Measurements from ENCODE around the gene MYO1E. TPM values are rescaled to one million over a fixed set of nuclear protein-coding genes. Genes with fewer than 3 reads are reported as not detected.

The MYO1E gene
- total and polyA plus RNA-seq, 10 donors: 21.3 to 115 (median 65.6) TPM

- Histone ChIP-seq H3K9me3 (no peaks in the 10 kb centered on the region), H3K36me3 (no peaks in the 10 kb centered on the region), H3K27ac (no peak overlapping the region), H3K4me1 (peaks cover 0 to 83% (median 33%) of the 10 kb centered on the region in 6 donors), H3K4me3 (no peak overlapping the region), H3K27me3 (replicated peaks in 1 of 7) (no peaks in the 10 kb centered on the region)
- no peak for DNase-seq
- no peak for TF ChIP-seq POLR2A (IDR thresholded peaks at IDR 0.05)
- TF ChIP-seq POLR2AphosphoS5 (IDR thresholded peaks at IDR 0.05): no peak
- TF ChIP-seq CTCF (IDR thresholded peaks at IDR 0.05 in 8 of 11, conservative IDR thresholded peaks at IDR 0.05 in 3 of 11): no peak
- 90 to 96% (median 93%) methylated on average over 4 of the region's 4 CpGs for WGBS, 5 donors
- intact Hi-C loops (cut with DNase I; ENCODE audit: low total_unique reads): no loop called here
These were observed 43.6 kb downstream of the MYO1E start for GRCh38 chr15:59329091-59329490.

- WGBS, 5 donors: 34 to 51% (median 42%) methylated on average over 3 of the region's 3 CpGs
- Histone ChIP-seq H3K4me1 (peaks cover 0 to 72% (median 29%) of the 10 kb centered on the region in 6 donors), H3K9me3 (no peaks in the 10 kb centered on the region)
These were observed 44.7 kb downstream of the MYO1E start for GRCh38 chr15:59327942-59328341.

GRCh38 chr15:59326856-59327255 is 45.8 kb downstream of the MYO1E start:
- no peaks in the 10 kb centered on the region for H3K36me3 ChIP-seq
- H3K9me3 ChIP-seq: no peaks in the 10 kb centered on the region
- 72 to 85% (median 76%) methylated on average over 6 of the region's 6 CpGs for WGBS, 5 donors
- H3K4me3 ChIP-seq: no peak overlapping the region
- H3K27me3 ChIP-seq (replicated peaks in 1 of 7): no peaks in the 10 kb centered on the region
- intact Hi-C loops (cut with DNase I; ENCODE audit: low total_unique reads): no loop called here
- H3K27ac ChIP-seq: no peak overlapping the region
- H3K4me1 ChIP-seq: peaks cover 0 to 67% (median 24%) of the 10 kb centered on the region in 6 donors
- TF ChIP-seq CTCF (IDR thresholded peaks at IDR 0.05 in 8 of 11, conservative IDR thresholded peaks at IDR 0.05 in 3 of 11) (no peak), POLR2AphosphoS5 (IDR thresholded peaks at IDR 0.05) (no peak), POLR2A (IDR thresholded peaks at IDR 0.05) (no peak)
- DNase-seq: no peak

More at GRCh38 chr15:59327942-59328341, 44.7 kb downstream of the MYO1E start:
- no peak overlapping the region for H3K4me3 ChIP-seq
- TF ChIP-seq POLR2A (IDR thresholded peaks at IDR 0.05): no peak
- no peak for TF ChIP-seq CTCF (IDR thresholded peaks at IDR 0.05 in 8 of 11, conservative IDR thresholded peaks at IDR 0.05 in 3 of 11)
- no peak for TF ChIP-seq POLR2AphosphoS5 (IDR thresholded peaks at IDR 0.05)
- no peaks in the 10 kb centered on the region for H3K36me3 ChIP-seq
- H3K27me3 ChIP-seq (replicated peaks in 1 of 7): no peaks in the 10 kb centered on the region
- peak overlapping the region in 1 of 8 donors; percentile 4 for H3K27ac ChIP-seq
- intact Hi-C loops (cut with DNase I; ENCODE audit: low total_unique reads): no loop called here
- DNase-seq: peak; percentile 76

- H3K36me3 ChIP-seq: no peaks in the 10 kb centered on the region
- H3K4me1 ChIP-seq: peaks cover 0 to 36% (median 2%) of the 10 kb centered on the region in 6 donors
- 92 to 99% (median 97%) methylated on average over 2 of the region's 2 CpGs for WGBS, 5 donors
- peaks cover 0 to 5% (median 0%) of the 10 kb centered on the region in 8 donors for H3K9me3 ChIP-seq
- intact Hi-C loops (cut with DNase I; ENCODE audit: low total_unique reads): no loop called here
- DNase-seq: no peak
- no peak overlapping the region for H3K4me3 ChIP-seq
- no peak overlapping the region for H3K27ac ChIP-seq
- no peak for TF ChIP-seq CTCF (IDR thresholded peaks at IDR 0.05 in 8 of 11, conservative IDR thresholded peaks at IDR 0.05 in 3 of 11)
- TF ChIP-seq POLR2AphosphoS5 (IDR thresholded peaks at IDR 0.05): no peak
- TF ChIP-seq POLR2A (IDR thresholded peaks at IDR 0.05): no peak
- H3K27me3 ChIP-seq (replicated peaks in 1 of 7): no peaks in the 10 kb centered on the region
These were observed 50.5 kb downstream of the MYO1E start for GRCh38 chr15:59322056-59322759.

Measured in spleen (tissue), 11 donors.